Sciatic nerve (tissue), 2 donors: Measurements from ENCODE around the gene GLUD1. TPM values are rescaled to one million over a fixed set of nuclear protein-coding genes. Genes with fewer than 3 reads are reported as not detected.
A peak's percentile ranks its signal among the peaks of the same experiment; 100 is the strongest.
"Not testable (repeated sequence)": the region's sequence is repeated elsewhere in the genome, so short reads cannot be mapped to it uniquely, and the experiment has no call there.

Experiments used
- ATAC-seq: fragments of 200-7000 bp; cut with Tn5 transposase; one replicate; pipeline ENCODE4 v1.9.1; 2020; ENCODE audit warnings: mild to moderate bottlenecking, moderate library complexity
- DNase-seq: peaks from one replicate; pipeline ENCODE4 v3.0.0-alpha.2; 2020; ENCODE audit warnings: low spot score
- intact Hi-C: fragments of 100-400 bp; cut with DNase I; formaldehyde crosslinking; loops from one replicate; pipeline ENCODE4 v1.14.2; 2022
- total RNA-seq: library from RNA; stranded (reverse); fragmentation: NEBNext Ultra II Directional; extraction: Animal tissue kit (Norgen Biotek cat#: 25700); gene quantifications from one replicate; pipeline ENCODE4 v1.2.1, GENCODE V29; 2021
- donor health status: DM: no; HTN: no; CAD: no.
- donor health status: DM: no; HTN: no; CAD: no.

Gene GLUD1
- 141 TPM for total RNA-seq

DNA sequence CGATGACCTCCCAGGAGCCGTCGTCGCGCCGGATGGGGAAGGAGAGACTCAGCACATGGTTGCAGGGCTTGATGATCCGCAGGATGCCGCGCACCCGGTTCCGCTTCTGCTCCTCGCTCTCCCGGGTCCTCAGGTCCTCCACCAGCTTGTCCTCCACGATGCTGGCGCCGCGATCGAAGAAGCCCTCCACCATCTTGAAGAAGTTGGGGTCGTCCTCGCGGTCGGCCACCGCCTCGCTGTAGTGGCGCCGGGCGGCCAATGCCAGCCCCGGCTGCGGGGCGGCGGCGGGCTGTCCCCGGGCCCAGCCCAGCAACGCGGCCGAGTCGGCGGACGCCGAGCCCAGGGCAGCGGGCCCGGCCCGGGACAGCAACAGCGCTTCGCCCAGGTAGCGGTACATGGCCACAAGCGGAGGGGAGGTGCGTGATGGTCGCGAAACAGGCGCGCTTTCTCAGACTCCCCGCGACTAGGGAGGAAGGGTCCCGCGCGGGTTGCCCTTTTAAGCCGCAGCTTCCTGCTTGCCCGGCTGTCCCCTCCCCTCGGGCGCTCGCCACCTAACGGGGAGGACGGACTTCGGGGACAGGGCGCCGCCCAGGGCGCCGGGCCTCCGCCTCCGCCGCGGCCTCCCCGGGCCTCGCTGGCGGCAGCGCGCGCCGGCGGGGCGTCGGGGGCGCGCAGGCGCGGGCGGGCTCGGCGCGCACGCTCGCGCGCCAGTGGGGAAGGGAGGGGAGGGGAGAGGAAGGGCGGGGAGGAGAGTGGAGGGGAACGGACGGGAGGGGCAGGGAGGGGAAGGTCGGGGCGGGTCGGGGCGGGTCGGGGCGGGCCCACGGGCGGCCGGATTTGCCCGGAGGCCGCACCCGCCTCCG, at the start of gene GLUD1, which contains the start of gene SHLD2:
Gene GLUD1, minus strand, starts transcription at position 471 of the 863 bp plus-strand sequence. Its CDS starts 74 bp downstream, at position 397.
Gene SHLD2, plus strand, starts transcription at position 834 of the 863 bp plus-strand sequence. CDS start 56,149 bp downstream, outside the sequence.
- intact Hi-C loops: no loop called here
- DNase-seq: peak; percentile 94
- peak; percentile 83 for ATAC-seq

DNA sequence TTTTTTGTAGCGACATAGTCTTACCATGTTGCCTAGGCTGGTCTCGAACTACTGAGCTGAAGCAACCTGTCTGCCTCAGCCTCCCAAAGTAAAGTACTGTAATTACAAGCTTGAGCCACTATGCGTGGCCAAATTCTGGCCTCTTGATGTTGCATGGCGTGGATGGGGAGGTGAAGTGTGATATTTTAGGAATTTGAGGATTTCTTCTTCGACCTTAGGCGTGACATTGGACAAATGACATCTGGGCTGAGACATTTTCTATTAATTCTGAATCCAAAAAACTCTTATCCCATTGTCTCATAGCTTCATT, 48.4 kb upstream of the GLUD1 start:
- intact Hi-C loops, DNase-seq, ATAC-seq: not testable (repeated sequence)

- DNase-seq, intact Hi-C loops: not testable (repeated sequence)
- peak; percentile 89 for ATAC-seq
Observed at GRCh38 chr10:87142230-87143108, 47.8 kb upstream of the GLUD1 start.

DNA sequence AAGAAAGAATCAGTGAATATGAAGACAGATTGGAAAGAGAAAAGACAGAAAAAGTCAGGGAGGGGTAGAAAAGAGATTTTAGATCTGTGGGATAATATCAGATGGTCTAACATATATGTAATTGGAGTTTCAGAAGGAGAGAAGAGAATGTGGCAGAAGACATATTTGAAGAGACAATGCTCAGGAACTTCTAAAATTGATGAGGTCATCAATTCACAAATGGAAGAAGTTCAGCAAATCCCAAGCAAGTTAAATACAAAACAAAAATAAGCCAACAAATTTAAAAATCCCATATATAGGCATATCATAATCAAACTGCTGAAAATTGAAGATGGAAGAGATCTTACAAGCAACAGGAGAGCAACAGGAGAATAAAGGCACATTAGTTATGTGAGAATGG, 42.8 kb upstream of the GLUD1 start:
- intact Hi-C loops, ATAC-seq, DNase-seq: not testable (repeated sequence)

- DNase-seq, ATAC-seq, intact Hi-C loops: not testable (repeated sequence)
Observed at GRCh38 chr10:87134440-87134839, 39.8 kb upstream of the GLUD1 start.

- ATAC-seq, DNase-seq, intact Hi-C loops: not testable (repeated sequence)
Observed at GRCh38 chr10:87133936-87134335, 39.3 kb upstream of the GLUD1 start.

DNA sequence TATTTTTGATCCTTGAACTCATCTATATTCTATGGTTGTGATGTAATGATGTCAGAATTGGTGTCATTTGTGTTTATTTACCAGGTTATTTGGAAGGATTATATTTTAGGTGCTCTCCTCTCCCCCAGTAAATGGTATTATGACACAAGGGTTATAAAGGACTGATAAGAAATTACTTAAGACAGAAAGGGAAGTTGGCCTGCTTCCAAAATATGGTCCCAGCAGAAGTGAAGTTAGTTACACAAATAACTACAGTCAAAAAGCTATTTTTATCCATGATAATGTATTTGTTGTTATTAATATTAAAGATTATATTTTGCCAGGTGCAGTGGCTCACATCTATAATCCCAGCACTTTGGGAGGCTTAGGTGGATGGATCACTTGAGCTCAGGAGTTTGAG, 37.5 kb upstream of the GLUD1 start:
- ATAC-seq, DNase-seq, intact Hi-C loops: not testable (repeated sequence)

- ATAC-seq, DNase-seq, intact Hi-C loops: not testable (repeated sequence)
Observed at GRCh38 chr10:87127607-87128156, 33.0 kb upstream of the GLUD1 start.

DNA sequence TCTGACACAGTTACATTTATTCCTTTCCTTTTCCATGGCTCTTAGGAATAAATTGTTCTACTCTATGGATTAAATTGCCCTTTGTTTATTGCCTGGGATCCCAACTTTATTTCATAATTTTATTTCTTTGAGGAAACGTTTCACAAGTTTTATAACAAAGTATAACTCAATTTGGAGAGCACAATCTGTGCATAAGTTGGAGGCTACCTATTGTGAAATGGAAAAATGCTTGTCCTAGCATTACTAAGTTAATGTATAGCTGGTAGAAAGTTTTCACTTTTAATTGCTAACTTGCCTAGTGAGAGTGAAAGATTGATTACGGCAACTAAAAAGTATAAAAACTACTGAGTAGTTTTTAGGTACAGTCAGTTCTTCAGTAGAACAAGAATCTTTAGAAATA, 32.4 kb upstream of the GLUD1 start:
- DNase-seq, ATAC-seq, intact Hi-C loops: not testable (repeated sequence)

- intact Hi-C loops, ATAC-seq, DNase-seq: not testable (repeated sequence)
Observed at GRCh38 chr10:87123351-87123750, 28.7 kb upstream of the GLUD1 start.

- DNase-seq, intact Hi-C loops, ATAC-seq: not testable (repeated sequence)
Observed at GRCh38 chr10:87119029-87119428, 24.4 kb upstream of the GLUD1 start.

GRCh38 chr10:87118122-87118521, 23.5 kb upstream of the GLUD1 start:
- ATAC-seq, DNase-seq, intact Hi-C loops: not testable (repeated sequence)

- ATAC-seq (no peak), DNase-seq (no peak)
- intact Hi-C loops: no loop called here
Observed at GRCh38 chr10:87105446-87106124, 10.9 kb upstream of the GLUD1 start.

DNA sequence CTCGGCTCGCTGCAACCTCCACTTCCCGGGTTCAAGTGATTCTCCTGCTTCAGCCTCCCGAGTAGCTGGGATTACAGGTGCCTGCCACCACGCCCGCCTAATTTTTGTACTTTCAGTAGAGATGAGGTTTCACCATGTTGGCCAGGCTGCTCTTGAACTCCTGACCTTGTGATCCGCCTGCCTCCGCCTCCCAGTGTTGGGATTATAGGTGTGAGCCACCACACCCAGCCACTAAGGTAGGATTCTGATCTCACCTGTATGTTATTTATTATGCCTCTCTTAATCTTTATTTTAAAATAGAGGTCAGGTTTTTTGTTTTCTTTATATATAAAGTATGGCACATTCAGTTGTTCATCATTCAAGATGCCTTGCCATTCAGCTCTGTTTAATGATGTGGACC, 10.1 kb upstream of the GLUD1 start:
- ATAC-seq, DNase-seq, intact Hi-C loops: not testable (repeated sequence)

GRCh38 chr10:87101996-87102395, 7.4 kb upstream of the GLUD1 start:
- no peak for ATAC-seq
- no peak for DNase-seq
- intact Hi-C loops: no loop called here

GRCh38 chr10:87095236-87095945, 748 bp upstream of the GLUD1 start:
- DNase-seq (peak; percentile 85), ATAC-seq (peak; percentile 87)
- intact Hi-C loops: no loop called here

GRCh38 chr10:87093632-87094372, 841 bp downstream of the GLUD1 start:
- intact Hi-C loops: no loop called here
- ATAC-seq (peak; percentile 18), DNase-seq (peak; percentile 72)
